Left colon (tissue), 2 donors: ENCODE measurements around the gene CYBRD1. TPM values are rescaled to one million over a fixed set of nuclear protein-coding genes. Genes with fewer than 3 reads are reported as not detected.

Experiments
- ATAC-seq: fragments of 200-7000 bp; cut with Tn5 transposase; one replicate; pipeline ENCODE4 v1.9.1; 2020; ENCODE audit warnings: mild to moderate bottlenecking, moderate library complexity
- DNase-seq, 2 donors: peaks; one replicate each; pipeline ENCODE4 v3.0.0-alpha.2; 2020
- intact Hi-C, 2 donors: fragments of 100-400 bp; cut with DNase I in 1 of 2; cut with micrococcal nuclease in 1 of 2; formaldehyde crosslinking; loops; one replicate each; pipeline versions ENCODE4 v1.11.2 to v1.14.0; 2022; cut with DNase I, micrococcal nuclease
- total RNA-seq, 2 donors: library from RNA; stranded (reverse); fragmentation: NEBNext Ultra II Directional; extraction: Animal tissue kit (Norgen Biotek cat#: 25700); gene quantifications; one replicate each; pipeline ENCODE4 v1.2.1, GENCODE V29; 2021
- donor health status: DM: no; HTN: no; CAD: no.
- donor health status: DM: yes; HTN: yes; CAD: no.

Gene CYBRD1
- total RNA-seq, 2 donors from 2014 or later = 46.8 to 73.1 TPM

DNA sequence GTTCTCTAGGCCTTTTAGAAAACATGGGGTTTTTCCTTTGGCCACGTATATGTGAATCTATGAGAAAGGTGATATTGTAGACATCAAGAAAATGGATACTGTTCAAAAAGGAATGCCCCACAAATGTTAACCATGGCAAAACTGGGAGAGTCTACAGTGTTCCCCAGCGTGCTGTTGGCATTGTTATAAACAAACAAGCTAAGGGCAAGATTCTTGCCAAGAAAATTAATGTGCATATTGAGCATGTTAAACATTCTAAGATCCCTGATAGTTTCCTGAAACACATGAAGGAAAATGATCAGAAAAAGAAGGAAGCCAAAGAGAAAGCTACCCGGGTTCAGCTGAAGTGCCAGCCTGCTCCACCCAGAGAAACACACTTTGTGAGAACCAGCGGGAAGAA, 64.9 kb downstream of the CYBRD1 start:
- intact Hi-C loops = no loop called here
- no peak for DNase-seq

GRCh38 chr2:171587567-171587966, 65.3 kb downstream of the CYBRD1 start:
- intact Hi-C loops = no loop called here
- ATAC-seq (no peak), DNase-seq (no peak)

More for the DNA sequence above, 64.9 kb downstream of the CYBRD1 start:
- ATAC-seq = no peak

- no peak for DNase-seq
- intact Hi-C loops = loop anchor here in 1 of 2 donors (10.0 kb wide), 1 partner anchor 525 kb away; no protein-coding TSS in a partner anchor
- no peak for ATAC-seq
Observed at GRCh38 chr2:171590116-171590515, 67.8 kb downstream of the CYBRD1 start.

DNA sequence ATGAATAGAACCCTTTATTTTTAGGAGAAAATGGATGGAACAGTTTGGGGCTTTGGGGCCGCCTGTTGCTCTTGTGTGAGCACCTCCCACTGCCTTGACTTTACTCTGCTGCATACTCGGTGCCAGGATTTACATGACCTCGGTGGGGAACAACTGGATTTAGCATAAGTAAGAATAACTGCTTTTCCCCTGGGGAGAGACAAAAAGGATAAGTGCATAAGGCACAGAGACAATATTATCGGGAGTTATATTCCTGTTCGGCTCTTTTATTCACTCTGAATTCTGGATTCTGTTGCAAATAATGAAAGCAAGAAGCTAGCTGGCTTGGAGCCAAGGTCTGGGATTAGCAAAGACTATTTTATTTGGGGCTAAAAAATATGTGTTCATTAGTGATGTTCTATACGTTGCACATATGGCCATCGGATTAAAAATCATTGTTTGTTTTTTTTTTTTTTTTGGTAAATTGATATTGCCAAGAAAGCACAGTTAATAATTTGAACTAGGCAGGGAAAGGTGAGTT, 69.8 kb downstream of the CYBRD1 start:
- ATAC-seq (no peak), DNase-seq (no peak)
- intact Hi-C loops = loop anchor here in 1 of 2 donors (10.0 kb wide), 1 partner anchor 523 kb away; no protein-coding TSS in a partner anchor

- intact Hi-C loops = loop anchor here in 1 of 2 donors (10.0 kb wide), 1 partner anchor 519 kb away; no protein-coding TSS in a partner anchor
- no peak for DNase-seq
- no peak for ATAC-seq
Observed at GRCh38 chr2:171595456-171595855, 73.2 kb downstream of the CYBRD1 start.

DNA sequence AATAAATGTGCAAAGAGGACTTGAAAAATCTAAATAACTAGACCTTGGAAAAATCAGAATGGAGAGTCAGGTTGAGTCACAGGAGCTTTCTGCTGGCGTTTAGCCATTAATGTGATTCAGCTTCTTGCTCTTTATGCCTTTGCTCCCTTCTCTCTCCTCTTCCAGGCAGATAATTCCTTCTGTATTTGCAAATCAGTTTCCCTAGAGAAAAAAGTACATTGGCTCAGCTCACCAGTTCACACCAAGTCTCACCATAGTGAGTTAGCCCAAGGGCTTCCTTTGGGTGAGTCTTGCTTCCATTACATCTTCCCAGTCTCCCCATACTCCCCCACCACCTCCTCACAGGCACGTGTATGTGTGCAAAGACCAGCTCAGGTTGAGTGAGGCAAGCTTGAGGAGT, 73.6 kb downstream of the CYBRD1 start:
- ATAC-seq (no peak), DNase-seq (no peak)
- intact Hi-C loops = loop anchor here in 1 of 2 donors (10.0 kb wide), 1 partner anchor 519 kb away; no protein-coding TSS in a partner anchor

DNA sequence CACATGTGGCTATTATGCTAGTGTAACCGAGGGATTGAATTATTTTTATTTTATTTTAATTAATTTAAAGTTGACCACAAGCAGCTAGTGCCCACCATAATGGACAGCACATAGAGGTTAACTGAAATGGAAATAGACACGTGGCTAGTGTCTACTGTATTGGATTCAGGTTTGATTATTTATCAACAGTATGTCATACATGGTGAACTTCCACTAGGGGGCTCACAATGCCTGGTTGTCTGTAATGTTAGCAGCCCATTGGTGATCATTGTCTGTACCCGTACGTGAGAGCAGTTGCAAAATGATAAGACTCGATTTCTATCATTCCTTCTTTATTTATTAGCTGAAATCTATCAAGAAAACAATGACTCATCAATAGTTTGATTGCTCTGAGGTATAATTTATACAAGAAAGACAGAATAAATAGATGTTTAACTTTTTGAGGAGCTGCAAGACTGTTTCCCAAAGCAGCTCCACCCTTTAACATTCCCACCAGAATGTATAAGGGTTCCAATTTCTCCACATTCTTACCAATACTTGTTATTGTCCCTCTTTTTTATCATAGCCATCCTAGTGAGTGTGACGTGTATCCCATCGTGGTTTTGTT, 76.5 kb downstream of the CYBRD1 start:
- intact Hi-C loops = loop anchor here in 1 of 2 donors (10.0 kb wide), 1 partner anchor 516 kb away; no protein-coding TSS in a partner anchor
- peak in 1 of 2 donors; percentile 15 for DNase-seq
- ATAC-seq = peak; percentile 82

GRCh38 chr2:171600126-171600525, 77.9 kb downstream of the CYBRD1 start:
- DNase-seq (no peak), ATAC-seq (no peak)
- intact Hi-C loops = no loop called here

DNA sequence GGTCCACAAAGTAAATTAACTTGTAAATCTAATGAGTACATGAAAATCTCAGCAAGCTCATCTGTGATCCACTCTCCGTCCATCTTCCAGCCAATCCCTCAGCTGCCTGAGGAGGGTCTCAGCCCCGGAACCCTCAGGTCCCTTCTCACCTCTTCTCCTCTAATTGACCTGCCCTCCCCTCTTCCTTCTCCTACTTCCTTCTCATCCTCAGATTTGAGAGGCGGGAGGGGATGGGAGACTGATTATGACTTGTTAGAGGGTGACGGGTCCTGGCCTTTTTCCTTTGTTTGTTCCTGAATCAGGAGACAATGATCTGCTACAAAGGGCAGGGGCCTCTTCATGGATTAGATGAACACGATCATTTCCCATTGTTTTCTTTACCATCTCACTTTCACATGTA, 80.1 kb downstream of the CYBRD1 start:
- no peak for DNase-seq
- ATAC-seq = no peak
- intact Hi-C loops = no loop called here

Other genes starting within 250 kb of the CYBRD1 start
- 10 to 100 TPM; 17.0 to 18.0 TPM for gene METTL8, start 88.5 kb upstream of the CYBRD1 start, total RNA-seq
- 10 to 100 TPM; 10.7 to 15.6 TPM for gene DCAF17, start 88.2 kb upstream of the CYBRD1 start, total RNA-seq
- 100 to 1,000 TPM in 1 of 2 donors, 10 to 100 TPM in 1; 81.9 to 111 TPM for gene DYNC1I2, start 165.0 kb downstream of the CYBRD1 start, total RNA-seq